ENCODE measurements around the gene TCF21. TPM values are rescaled to one million over a fixed set of nuclear protein-coding genes. Genes with fewer than 3 reads are reported as not detected.

The TCF21 gene
- total RNA-seq, 2 experiments from 2014 or later = not detected

GRCh38 chr6:133937909-133938308 is 49.0 kb downstream of the TCF21 start:
- intact Hi-C loops (cut with micrococcal nuclease) = no loop called here
- POLR2A ChIA-PET = no interaction called here
- DNase-seq (no peak), ATAC-seq (no peak)
- Mint-ChIP-seq H3K27ac (no peak overlapping the region), H3K9me3 (peaks cover 11% of the 10 kb centered on the region), H3K4me1 (ENCODE audit: low read depth) (no peaks in the 10 kb centered on the region), H3K4me3 (no peak overlapping the region), H3K27me3 (peaks cover 20% of the 10 kb centered on the region), H3K36me3 (ENCODE audit: low read depth) (no peaks in the 10 kb centered on the region)
- no peak for TF ChIP-seq CTCF (IDR thresholded peaks at IDR 0.05)
- CTCF ChIA-PET = interaction anchor here (1.3 to 2.3 kb wide), 7 partner anchors 13 to 173 kb away, joined by 3 to 11 read pairs (median 6); no protein-coding TSS in a partner anchor

GRCh38 chr6:133938533-133938932 is 49.6 kb downstream of the TCF21 start:
- intact Hi-C loops (cut with micrococcal nuclease) = no loop called here
- DNase-seq = no peak
- Mint-ChIP-seq H3K36me3 (ENCODE audit: low read depth) (no peaks in the 10 kb centered on the region), H3K4me1 (ENCODE audit: low read depth) (no peaks in the 10 kb centered on the region), H3K27ac (no peak overlapping the region), H3K27me3 (peaks cover 18% of the 10 kb centered on the region), H3K9me3 (peaks cover 5% of the 10 kb centered on the region), H3K4me3 (no peak overlapping the region)
- ATAC-seq = no peak
- ChIA-PET POLR2A (interaction anchor here (0.6 kb wide), 1 partner anchor 11 kb away, joined by 4 read pairs; no protein-coding TSS in a partner anchor), CTCF (interaction anchor here (1.0 to 2.3 kb wide), 4 partner anchors 14 to 159 kb away, joined by 3 to 11 read pairs (median 4); no protein-coding TSS in a partner anchor)
- TF ChIP-seq CTCF (IDR thresholded peaks at IDR 0.05) = no peak

GRCh38 chr6:133939778-133940667 is 51.1 kb downstream of the TCF21 start:
- no peak for TF ChIP-seq CTCF (IDR thresholded peaks at IDR 0.05)
- no peak overlapping the region for H3K4me3 Mint-ChIP-seq
- ChIA-PET CTCF (interaction anchor here (1.0 to 2.0 kb wide), 8 partner anchors 12 to 157 kb away, joined by 3 to 5 read pairs (median 4); no protein-coding TSS in a partner anchor), POLR2A (interaction anchor here (1.0 kb wide), 1 partner anchor 13 kb away, joined by 3 read pairs; the partner anchor contains the start of gene TBPL1)
- peaks cover 1% of the 10 kb centered on the region for H3K9me3 Mint-ChIP-seq
- H3K27me3 Mint-ChIP-seq = peaks cover 18% of the 10 kb centered on the region
- intact Hi-C loops (cut with micrococcal nuclease) = no loop called here
- H3K4me1 Mint-ChIP-seq (ENCODE audit: low read depth) = no peaks in the 10 kb centered on the region
- H3K36me3 Mint-ChIP-seq (ENCODE audit: low read depth) = no peaks in the 10 kb centered on the region
- no peak overlapping the region for H3K27ac Mint-ChIP-seq
- no peak for DNase-seq
- no peak for ATAC-seq

Other genes with a start within 250 kb of the TCF21 start
- 10 to 100 TPM; 30.9 to 37.8 TPM for gene TBPL1, start 64.1 kb downstream of the TCF21 start, total RNA-seq
- under 1 TPM; 0.18 to 0.20 TPM for gene SLC2A12, start 163.5 kb downstream of the TCF21 start, total RNA-seq

All from activated CD8-positive, alpha-beta T cell treated with anti-CD3 and anti-CD28 coated beads for 36 hours (primary cell).